WTC11 (cell line): ENCODE data around the gene C16orf54. TPM values are rescaled to one million over a fixed set of nuclear protein-coding genes. Genes with fewer than 3 reads are reported as not detected.

Experiments used
- ATAC-seq: fragments of 200-7000 bp; cut with Tn5 transposase; 2 replicates; pipeline ENCODE4 v1.10.0; 2021; ENCODE audit warnings: mild to moderate bottlenecking, moderate library complexity
- CTCF ChIA-PET: fragments of 300-600 bp; sonication (Branson Sonifier 250); formaldehyde crosslinking; loops from one replicate; lab custom pipeline; 2021; ENCODE audit warnings: antibody characterized with exemption; lab: Charles Lee
- POLR2A ChIA-PET: fragments of 350-600 bp; sonication (Branson Sonifier 250); formaldehyde crosslinking; loops from one replicate; lab custom pipeline; 2021; ENCODE audit warnings: antibody characterized with exemption; lab: Charles Lee
- DNase-seq: peaks from one replicate; pipeline ENCODE4 v3.0.0; 2021; ENCODE audit warnings: low spot score
- H3K27ac Mint-ChIP-seq: 2 replicates; pipeline ENCODE4 v1.8.0; 2021; ENCODE audit warnings: mixed read lengths
- H3K27me3 Mint-ChIP-seq: 2 replicates; pipeline ENCODE4 v1.8.0; 2021; ENCODE audit warnings: low read depth, mild to moderate bottlenecking, moderate library complexity, mixed read lengths
- H3K36me3 Mint-ChIP-seq: 2 replicates; pipeline ENCODE4 v1.8.0; 2021; ENCODE audit warnings: mixed read lengths
- H3K4me1 Mint-ChIP-seq: 2 replicates; pipeline ENCODE4 v1.8.0; 2022; ENCODE audit warnings: mixed read lengths
- H3K4me3 Mint-ChIP-seq: 2 replicates; pipeline ENCODE4 v1.8.0; 2021; ENCODE audit warnings: mild to moderate bottlenecking, moderate library complexity, mixed read lengths
- H3K9me3 Mint-ChIP-seq: 2 replicates; pipeline ENCODE4 v1.8.0; 2021; ENCODE audit warnings: mixed read lengths
- CREM ChIP-seq: sonication (generic); formaldehyde crosslinking; IDR thresholded peaks from 2 replicates; pipeline ENCODE4 v1.8.1; 2022; ENCODE audit warnings: mild to moderate bottlenecking, missing genetic modification reagents, moderate library complexity
- EMX1 ChIP-seq: fragments of 250-450 bp; sonication (Bioruptor Pico); IDR thresholded peaks from 2 replicates; pipeline ENCODE4 v1.8.0; 2021; ENCODE audit warnings: mild to moderate bottlenecking
- FOXP1 ChIP-seq: sonication (generic); formaldehyde crosslinking; IDR thresholded peaks from 2 replicates; pipeline ENCODE4 v1.8.0; 2022; ENCODE audit warnings: missing genetic modification reagents, mild to moderate bottlenecking, moderate library complexity, borderline replicate concordance
- GABPB1 ChIP-seq: sonication (generic); formaldehyde crosslinking; IDR thresholded peaks from 2 replicates; pipeline ENCODE4 v1.8.1; 2023; ENCODE audit warnings: mild to moderate bottlenecking, missing genetic modification reagents
- JUN ChIP-seq: sonication (generic); formaldehyde crosslinking; IDR thresholded peaks from 2 replicates; pipeline ENCODE4 v1.8.0; 2023; ENCODE audit warnings: mild to moderate bottlenecking, missing genetic modification reagents
- NR2C2 ChIP-seq: sonication (generic); formaldehyde crosslinking; IDR thresholded peaks from 2 replicates; pipeline ENCODE4 v1.8.0; 2022; ENCODE audit warnings: mild to moderate bottlenecking, missing genetic modification reagents
- OVOL2 ChIP-seq: fragments of 250-450 bp; sonication (Bioruptor Pico); IDR thresholded peaks from 2 replicates; pipeline ENCODE4 v1.9.0; 2021; ENCODE audit warnings: mild to moderate bottlenecking, borderline replicate concordance
- RORB ChIP-seq: fragments of 250-450 bp; sonication (Bioruptor Pico); IDR thresholded peaks from 2 replicates; pipeline ENCODE4 v1.9.0; 2021; ENCODE audit warnings: mild to moderate bottlenecking
- TEAD4 ChIP-seq: sonication (generic); formaldehyde crosslinking; IDR thresholded peaks from 2 replicates; pipeline ENCODE4 v1.8.0; 2022; ENCODE audit warnings: mild to moderate bottlenecking, missing genetic modification reagents
- ZBTB21 ChIP-seq: sonication (generic); formaldehyde crosslinking; IDR thresholded peaks from 2 replicates; pipeline ENCODE4 v1.8.1; 2023; ENCODE audit warnings: mild to moderate bottlenecking, missing genetic modification reagents, borderline replicate concordance
- ZNF121 ChIP-seq: sonication (generic); formaldehyde crosslinking; IDR thresholded peaks from 2 replicates; pipeline ENCODE4 v1.8.0; 2023; ENCODE audit warnings: missing genetic modification reagents
- ZNF671 ChIP-seq: fragments of 250-450 bp; sonication (Bioruptor Pico); IDR thresholded peaks from 2 replicates; pipeline ENCODE4 v1.8.0; 2021; ENCODE audit warnings: mild to moderate bottlenecking
- total RNA-seq: library from RNA; stranded (reverse); gene quantifications from 3 replicates; pipeline ENCODE4 v1.2.3, GENCODE V29; 2021
- TF ChIP-seq, protein P1 (sequence below): sonication (generic); formaldehyde crosslinking; IDR thresholded peaks from 2 replicates; pipeline ENCODE4 v1.8.0; 2022; ENCODE audit warnings: missing genetic modification reagents
- TF ChIP-seq, protein P2 (sequence below): sonication (generic); formaldehyde crosslinking; conservative IDR thresholded peaks from 2 replicates; pipeline ENCODE4 v1.8.1; 2022; ENCODE audit warnings: mild to moderate bottlenecking, missing genetic modification reagents
- TF ChIP-seq, protein P3 (sequence below): sonication (generic); formaldehyde crosslinking; IDR thresholded peaks from 2 replicates; pipeline ENCODE4 v1.8.0; 2023; ENCODE audit warnings: missing genetic modification reagents
- TF ChIP-seq, protein P4 (sequence below): sonication (generic); formaldehyde crosslinking; IDR thresholded peaks from 2 replicates; pipeline ENCODE4 v1.8.0; 2022; ENCODE audit warnings: mild to moderate bottlenecking, missing genetic modification reagents
- TF ChIP-seq, protein P5 (sequence below): sonication (generic); formaldehyde crosslinking; IDR thresholded peaks from 2 replicates; pipeline ENCODE4 v1.8.1; 2022; ENCODE audit warnings: mild to moderate bottlenecking, missing genetic modification reagents, moderate library complexity, borderline replicate concordance
- TF ChIP-seq, protein P6 (sequence below): fragments of 250-450 bp; sonication (Bioruptor Pico); IDR thresholded peaks from 2 replicates; pipeline ENCODE4 v1.9.0; 2021; ENCODE audit warnings: mild to moderate bottlenecking
- TF ChIP-seq, protein P7 (sequence below): fragments of 200-600 bp; IDR thresholded peaks from 2 replicates; pipeline ENCODE4 v1.8.0; 2022; ENCODE audit warnings: antibody characterized with exemption
- TF ChIP-seq, protein P8 (sequence below): fragments of 250-450 bp; sonication (Bioruptor Pico); conservative IDR thresholded peaks from 2 replicates; pipeline ENCODE4 v1.9.0; 2021; ENCODE audit warnings: mild to moderate bottlenecking

C16orf54 gene
- total RNA-seq, 1 experiment from 2014 or later: 0.09 TPM

DNA sequence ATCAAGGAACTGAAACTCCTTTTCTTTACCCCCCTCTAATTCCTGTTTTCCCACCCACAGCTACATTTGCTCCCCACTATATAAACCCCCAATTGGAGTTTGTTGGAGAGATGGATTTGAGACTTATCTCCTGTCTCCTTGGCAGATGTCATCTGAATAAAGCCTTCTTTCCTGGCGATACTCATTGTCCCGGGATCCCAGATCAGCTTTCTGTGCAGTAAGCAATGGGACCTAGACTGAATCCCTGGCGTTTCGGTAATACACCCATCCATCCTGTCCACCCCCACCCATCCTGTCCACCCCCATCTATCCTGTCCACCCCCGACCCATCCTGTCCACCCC is 44.6 kb downstream of the C16orf54 start:
- no peak for TF ChIP-seq OVOL2 (CRISPR knock-in tag)
- no peak for TF ChIP-seq GABPB1
- TF ChIP-seq, protein P1, sequence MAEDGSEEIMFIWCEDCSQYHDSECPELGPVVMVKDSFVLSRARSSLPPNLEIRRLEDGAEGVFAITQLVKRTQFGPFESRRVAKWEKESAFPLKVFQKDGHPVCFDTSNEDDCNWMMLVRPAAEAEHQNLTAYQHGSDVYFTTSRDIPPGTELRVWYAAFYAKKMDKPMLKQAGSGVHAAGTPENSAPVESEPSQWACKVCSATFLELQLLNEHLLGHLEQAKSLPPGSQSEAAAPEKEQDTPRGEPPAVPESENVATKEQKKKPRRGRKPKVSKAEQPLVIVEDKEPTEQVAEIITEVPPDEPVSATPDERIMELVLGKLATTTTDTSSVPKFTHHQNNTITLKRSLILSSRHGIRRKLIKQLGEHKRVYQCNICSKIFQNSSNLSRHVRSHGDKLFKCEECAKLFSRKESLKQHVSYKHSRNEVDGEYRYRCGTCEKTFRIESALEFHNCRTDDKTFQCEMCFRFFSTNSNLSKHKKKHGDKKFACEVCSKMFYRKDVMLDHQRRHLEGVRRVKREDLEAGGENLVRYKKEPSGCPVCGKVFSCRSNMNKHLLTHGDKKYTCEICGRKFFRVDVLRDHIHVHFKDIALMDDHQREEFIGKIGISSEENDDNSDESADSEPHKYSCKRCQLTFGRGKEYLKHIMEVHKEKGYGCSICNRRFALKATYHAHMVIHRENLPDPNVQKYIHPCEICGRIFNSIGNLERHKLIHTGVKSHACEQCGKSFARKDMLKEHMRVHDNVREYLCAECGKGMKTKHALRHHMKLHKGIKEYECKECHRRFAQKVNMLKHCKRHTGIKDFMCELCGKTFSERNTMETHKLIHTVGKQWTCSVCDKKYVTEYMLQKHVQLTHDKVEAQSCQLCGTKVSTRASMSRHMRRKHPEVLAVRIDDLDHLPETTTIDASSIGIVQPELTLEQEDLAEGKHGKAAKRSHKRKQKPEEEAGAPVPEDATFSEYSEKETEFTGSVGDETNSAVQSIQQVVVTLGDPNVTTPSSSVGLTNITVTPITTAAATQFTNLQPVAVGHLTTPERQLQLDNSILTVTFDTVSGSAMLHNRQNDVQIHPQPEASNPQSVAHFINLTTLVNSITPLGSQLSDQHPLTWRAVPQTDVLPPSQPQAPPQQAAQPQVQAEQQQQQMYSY (CRISPR knock-in tag): no peak
- TF ChIP-seq TEAD4 (CRISPR knock-in tag): no peak
- TF ChIP-seq ZBTB21 (CRISPR knock-in tag): no peak
- TF ChIP-seq, protein P2, sequence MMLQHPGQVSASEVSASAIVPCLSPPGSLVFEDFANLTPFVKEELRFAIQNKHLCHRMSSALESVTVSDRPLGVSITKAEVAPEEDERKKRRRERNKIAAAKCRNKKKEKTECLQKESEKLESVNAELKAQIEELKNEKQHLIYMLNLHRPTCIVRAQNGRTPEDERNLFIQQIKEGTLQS (CRISPR knock-in tag): no peak
- no peak for TF ChIP-seq JUN (CRISPR knock-in tag)
- TF ChIP-seq RORB (CRISPR knock-in tag): no peak
- H3K9me3 Mint-ChIP-seq: peaks cover 12% of the 10 kb centered on the region
- H3K36me3 Mint-ChIP-seq: peaks cover 25% of the 10 kb centered on the region
- CTCF ChIA-PET: interaction anchor here (0.6 to 5.3 kb wide), 29 partner anchors 9 to 654 kb away, joined by 3 to 73 read pairs (median 5); partner anchors contain the start of genes ASPHD1, KCTD13, KIF22 and PAGR1
- peaks cover 38% of the 10 kb centered on the region for H3K4me1 Mint-ChIP-seq
- DNase-seq: no peak
- POLR2A ChIA-PET: interaction anchor here (0.6 to 3.0 kb wide), 2 partner anchors 10 to 22 kb away, joined by 3 to 23 read pairs; partner anchors contain the start of gene QPRT
- no peak overlapping the region for H3K27ac Mint-ChIP-seq
- no peaks in the 10 kb centered on the region for H3K27me3 Mint-ChIP-seq
- no peak overlapping the region for H3K4me3 Mint-ChIP-seq
- no peak for ATAC-seq

DNA sequence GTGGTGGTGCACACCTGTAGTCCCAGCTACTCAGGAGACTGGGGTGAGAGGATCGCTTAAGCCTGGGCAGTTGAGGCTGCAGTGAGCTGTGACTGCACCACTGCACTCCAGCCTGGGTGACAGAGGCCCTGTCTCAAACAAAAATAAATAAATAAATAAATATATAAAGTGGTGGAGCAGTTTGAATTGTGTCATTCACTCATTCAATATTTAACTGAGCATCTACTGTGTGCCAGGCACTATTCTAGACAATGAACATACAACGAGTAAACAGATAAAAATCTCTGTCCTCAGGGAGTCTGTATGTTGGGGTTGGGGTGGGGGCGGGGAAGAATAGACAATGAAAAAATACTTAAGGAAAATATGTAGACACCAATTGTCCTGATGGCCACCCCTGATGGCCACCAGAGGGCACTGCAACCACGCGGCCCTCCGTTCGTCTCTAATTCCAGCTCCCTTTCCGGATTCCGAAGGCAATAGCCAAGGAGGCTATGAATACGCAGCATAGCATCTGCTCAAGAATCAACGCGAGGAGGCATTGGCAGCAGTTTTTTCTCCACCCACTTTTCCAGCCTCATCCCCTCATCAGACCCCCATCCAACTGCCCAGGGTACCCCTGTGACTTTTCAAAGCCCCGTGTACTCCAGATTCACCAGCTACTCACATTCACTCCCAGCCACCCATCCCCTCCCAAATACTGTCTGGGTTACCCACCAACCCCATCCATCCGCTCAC is 45.4 kb downstream of the C16orf54 start:
- Mint-ChIP-seq H3K27me3 (no peaks in the 10 kb centered on the region), H3K4me1 (peaks cover 38% of the 10 kb centered on the region), H3K27ac (no peak overlapping the region), H3K9me3 (peaks cover 12% of the 10 kb centered on the region), H3K4me3 (no peak overlapping the region), H3K36me3 (peaks cover 30% of the 10 kb centered on the region)
- ChIA-PET POLR2A (interaction anchor here (0.6 to 3.0 kb wide), 10 partner anchors 12 to 381 kb away, joined by 3 to 23 read pairs (median 4); partner anchors contain the start of genes KIF22 and QPRT), CTCF (interaction anchor here (0.6 to 5.3 kb wide), 47 partner anchors 9 to 406 kb away, joined by 3 to 73 read pairs (median 5); partner anchors contain the start of genes ASPHD1, KCTD13, KIF22 and PAGR1)
- DNase-seq: peak; percentile 83
- ATAC-seq: peak; percentile 66
- TF ChIP-seq EMX1 (CRISPR knock-in tag): no peak; the same call in 1 of the 2 replicates
- TF ChIP-seq, protein P3, sequence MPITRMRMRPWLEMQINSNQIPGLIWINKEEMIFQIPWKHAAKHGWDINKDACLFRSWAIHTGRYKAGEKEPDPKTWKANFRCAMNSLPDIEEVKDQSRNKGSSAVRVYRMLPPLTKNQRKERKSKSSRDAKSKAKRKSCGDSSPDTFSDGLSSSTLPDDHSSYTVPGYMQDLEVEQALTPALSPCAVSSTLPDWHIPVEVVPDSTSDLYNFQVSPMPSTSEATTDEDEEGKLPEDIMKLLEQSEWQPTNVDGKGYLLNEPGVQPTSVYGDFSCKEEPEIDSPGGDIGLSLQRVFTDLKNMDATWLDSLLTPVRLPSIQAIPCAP (CRISPR knock-in tag): no peak
- peak; percentile 42; the same call in 1 of the 2 replicates for TF ChIP-seq ZNF671 (CRISPR knock-in tag)
- TF ChIP-seq, protein P4, sequence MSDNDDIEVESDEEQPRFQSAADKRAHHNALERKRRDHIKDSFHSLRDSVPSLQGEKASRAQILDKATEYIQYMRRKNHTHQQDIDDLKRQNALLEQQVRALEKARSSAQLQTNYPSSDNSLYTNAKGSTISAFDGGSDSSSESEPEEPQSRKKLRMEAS (CRISPR knock-in tag): 0 out of 2 replicates have a peak, but pooled peaks have one; percentile 34
- no peak for TF ChIP-seq ZNF121 (CRISPR knock-in tag)
- TF ChIP-seq, protein P5, sequence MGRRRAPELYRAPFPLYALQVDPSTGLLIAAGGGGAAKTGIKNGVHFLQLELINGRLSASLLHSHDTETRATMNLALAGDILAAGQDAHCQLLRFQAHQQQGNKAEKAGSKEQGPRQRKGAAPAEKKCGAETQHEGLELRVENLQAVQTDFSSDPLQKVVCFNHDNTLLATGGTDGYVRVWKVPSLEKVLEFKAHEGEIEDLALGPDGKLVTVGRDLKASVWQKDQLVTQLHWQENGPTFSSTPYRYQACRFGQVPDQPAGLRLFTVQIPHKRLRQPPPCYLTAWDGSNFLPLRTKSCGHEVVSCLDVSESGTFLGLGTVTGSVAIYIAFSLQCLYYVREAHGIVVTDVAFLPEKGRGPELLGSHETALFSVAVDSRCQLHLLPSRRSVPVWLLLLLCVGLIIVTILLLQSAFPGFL (CRISPR knock-in tag): no peak
- TF ChIP-seq NR2C2 (CRISPR knock-in tag): no peak
- TF ChIP-seq, protein P6, sequence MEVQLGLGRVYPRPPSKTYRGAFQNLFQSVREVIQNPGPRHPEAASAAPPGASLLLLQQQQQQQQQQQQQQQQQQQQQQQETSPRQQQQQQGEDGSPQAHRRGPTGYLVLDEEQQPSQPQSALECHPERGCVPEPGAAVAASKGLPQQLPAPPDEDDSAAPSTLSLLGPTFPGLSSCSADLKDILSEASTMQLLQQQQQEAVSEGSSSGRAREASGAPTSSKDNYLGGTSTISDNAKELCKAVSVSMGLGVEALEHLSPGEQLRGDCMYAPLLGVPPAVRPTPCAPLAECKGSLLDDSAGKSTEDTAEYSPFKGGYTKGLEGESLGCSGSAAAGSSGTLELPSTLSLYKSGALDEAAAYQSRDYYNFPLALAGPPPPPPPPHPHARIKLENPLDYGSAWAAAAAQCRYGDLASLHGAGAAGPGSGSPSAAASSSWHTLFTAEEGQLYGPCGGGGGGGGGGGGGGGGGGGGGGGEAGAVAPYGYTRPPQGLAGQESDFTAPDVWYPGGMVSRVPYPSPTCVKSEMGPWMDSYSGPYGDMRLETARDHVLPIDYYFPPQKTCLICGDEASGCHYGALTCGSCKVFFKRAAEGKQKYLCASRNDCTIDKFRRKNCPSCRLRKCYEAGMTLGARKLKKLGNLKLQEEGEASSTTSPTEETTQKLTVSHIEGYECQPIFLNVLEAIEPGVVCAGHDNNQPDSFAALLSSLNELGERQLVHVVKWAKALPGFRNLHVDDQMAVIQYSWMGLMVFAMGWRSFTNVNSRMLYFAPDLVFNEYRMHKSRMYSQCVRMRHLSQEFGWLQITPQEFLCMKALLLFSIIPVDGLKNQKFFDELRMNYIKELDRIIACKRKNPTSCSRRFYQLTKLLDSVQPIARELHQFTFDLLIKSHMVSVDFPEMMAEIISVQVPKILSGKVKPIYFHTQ (CRISPR knock-in tag): no peak
- TF ChIP-seq TEAD4 (CRISPR knock-in tag): no peak
- no peak for TF ChIP-seq FOXP1
- TF ChIP-seq CREM: no peak
- TF ChIP-seq, protein P7, sequence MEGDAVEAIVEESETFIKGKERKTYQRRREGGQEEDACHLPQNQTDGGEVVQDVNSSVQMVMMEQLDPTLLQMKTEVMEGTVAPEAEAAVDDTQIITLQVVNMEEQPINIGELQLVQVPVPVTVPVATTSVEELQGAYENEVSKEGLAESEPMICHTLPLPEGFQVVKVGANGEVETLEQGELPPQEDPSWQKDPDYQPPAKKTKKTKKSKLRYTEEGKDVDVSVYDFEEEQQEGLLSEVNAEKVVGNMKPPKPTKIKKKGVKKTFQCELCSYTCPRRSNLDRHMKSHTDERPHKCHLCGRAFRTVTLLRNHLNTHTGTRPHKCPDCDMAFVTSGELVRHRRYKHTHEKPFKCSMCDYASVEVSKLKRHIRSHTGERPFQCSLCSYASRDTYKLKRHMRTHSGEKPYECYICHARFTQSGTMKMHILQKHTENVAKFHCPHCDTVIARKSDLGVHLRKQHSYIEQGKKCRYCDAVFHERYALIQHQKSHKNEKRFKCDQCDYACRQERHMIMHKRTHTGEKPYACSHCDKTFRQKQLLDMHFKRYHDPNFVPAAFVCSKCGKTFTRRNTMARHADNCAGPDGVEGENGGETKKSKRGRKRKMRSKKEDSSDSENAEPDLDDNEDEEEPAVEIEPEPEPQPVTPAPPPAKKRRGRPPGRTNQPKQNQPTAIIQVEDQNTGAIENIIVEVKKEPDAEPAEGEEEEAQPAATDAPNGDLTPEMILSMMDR: peak; percentile 87
- TF ChIP-seq, protein P8, sequence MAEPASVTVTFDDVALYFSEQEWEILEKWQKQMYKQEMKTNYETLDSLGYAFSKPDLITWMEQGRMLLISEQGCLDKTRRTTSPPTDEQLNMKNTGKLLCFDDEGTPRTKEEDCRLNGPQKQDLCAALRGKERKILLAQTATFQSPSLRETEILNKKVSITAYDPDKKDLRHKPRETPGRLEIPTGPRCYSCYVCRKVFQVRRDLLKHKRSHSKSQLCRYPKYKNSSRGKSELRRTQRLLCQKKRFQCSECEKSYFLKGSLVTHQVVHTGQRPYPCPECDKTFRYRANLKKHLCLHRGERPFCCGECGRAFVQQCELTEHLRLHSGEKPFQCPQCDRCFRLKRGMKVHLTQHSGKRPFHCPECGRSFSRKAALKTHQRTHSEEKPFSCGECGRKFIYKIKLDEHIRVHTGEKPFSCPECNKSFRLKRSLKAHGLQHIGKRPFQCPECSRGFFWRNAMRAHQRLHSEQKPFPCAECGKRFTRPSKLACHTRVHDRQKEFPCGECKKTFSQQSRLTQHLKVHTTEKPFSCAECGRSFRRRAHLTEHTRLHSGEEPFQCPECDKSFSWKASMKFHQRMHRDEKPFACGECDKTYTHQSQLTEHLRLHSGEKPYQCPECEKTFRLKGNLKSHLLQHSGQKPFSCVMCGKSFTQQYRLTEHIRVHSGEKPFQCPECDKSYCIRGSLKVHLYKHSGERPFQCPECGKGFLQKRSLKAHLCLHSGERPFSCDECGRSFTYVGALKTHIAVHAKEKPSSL (CRISPR knock-in tag): no peak
